NB4 (cell line): Measurements from ENCODE around the gene ARF4.

Experiments used
- DNase-seq: peaks from one replicate; pipeline ENCODE4 v3.0.0; 2010; ENCODE audit warnings: low read depth
- H3K4me3 ChIP-seq: one replicate; pipeline ENCODE4 v1.5.1; 2011; ENCODE audit warnings: mild to moderate bottlenecking, low read depth, low read length, moderate library complexity
- MYC ChIP-seq: IDR thresholded peaks from 2 replicates; pipeline ENCODE4 v1.6.1; 2011; ENCODE audit warnings: low read depth, low read length
- POLR2A ChIP-seq: IDR thresholded peaks from 2 replicates; pipeline ENCODE4 v1.6.1; 2011; ENCODE audit warnings: mild to moderate bottlenecking; ENCODE audit not compliant: insufficient read length; ENCODE audit errors: extremely low read depth
- TF ChIP-seq, protein P1 (sequence below): IDR thresholded peaks from 2 replicates; pipeline ENCODE4 v1.6.1; 2011; ENCODE audit warnings: low read depth, low read length
- TF ChIP-seq, protein P2 (sequence below): IDR thresholded peaks from one replicate; pipeline ENCODE4 v1.5.1; 2012; ENCODE audit warnings: low read depth, low read length

Gene ARF4

DNA sequence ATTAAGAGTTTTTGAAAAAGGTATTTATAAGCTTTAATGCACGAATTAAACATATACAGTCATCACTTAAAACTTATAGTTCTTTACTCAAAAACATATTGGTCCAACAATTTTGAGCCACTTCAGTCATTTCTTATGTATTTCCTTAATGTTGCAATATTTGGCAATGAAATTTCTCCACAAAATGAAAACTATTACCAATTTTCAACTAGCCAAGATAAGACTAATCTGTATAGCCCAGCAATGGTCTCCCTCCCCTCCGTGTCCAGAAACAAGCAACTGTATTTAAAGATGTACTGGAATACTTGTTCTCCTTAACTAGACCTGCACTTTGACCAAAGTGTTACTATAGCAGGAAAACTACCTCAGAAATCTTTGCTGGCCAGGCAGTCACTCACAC is 9.2 kb downstream of the ARF4 start:
- H3K4me3 ChIP-seq = no peak overlapping the region
- TF ChIP-seq MYC (no peak), POLR2A (no peak)
- TF ChIP-seq, protein P1, sequence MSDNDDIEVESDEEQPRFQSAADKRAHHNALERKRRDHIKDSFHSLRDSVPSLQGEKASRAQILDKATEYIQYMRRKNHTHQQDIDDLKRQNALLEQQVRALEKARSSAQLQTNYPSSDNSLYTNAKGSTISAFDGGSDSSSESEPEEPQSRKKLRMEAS = no peak
- TF ChIP-seq, protein P2, sequence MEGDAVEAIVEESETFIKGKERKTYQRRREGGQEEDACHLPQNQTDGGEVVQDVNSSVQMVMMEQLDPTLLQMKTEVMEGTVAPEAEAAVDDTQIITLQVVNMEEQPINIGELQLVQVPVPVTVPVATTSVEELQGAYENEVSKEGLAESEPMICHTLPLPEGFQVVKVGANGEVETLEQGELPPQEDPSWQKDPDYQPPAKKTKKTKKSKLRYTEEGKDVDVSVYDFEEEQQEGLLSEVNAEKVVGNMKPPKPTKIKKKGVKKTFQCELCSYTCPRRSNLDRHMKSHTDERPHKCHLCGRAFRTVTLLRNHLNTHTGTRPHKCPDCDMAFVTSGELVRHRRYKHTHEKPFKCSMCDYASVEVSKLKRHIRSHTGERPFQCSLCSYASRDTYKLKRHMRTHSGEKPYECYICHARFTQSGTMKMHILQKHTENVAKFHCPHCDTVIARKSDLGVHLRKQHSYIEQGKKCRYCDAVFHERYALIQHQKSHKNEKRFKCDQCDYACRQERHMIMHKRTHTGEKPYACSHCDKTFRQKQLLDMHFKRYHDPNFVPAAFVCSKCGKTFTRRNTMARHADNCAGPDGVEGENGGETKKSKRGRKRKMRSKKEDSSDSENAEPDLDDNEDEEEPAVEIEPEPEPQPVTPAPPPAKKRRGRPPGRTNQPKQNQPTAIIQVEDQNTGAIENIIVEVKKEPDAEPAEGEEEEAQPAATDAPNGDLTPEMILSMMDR = no peak
- DNase-seq = no peak

DNA sequence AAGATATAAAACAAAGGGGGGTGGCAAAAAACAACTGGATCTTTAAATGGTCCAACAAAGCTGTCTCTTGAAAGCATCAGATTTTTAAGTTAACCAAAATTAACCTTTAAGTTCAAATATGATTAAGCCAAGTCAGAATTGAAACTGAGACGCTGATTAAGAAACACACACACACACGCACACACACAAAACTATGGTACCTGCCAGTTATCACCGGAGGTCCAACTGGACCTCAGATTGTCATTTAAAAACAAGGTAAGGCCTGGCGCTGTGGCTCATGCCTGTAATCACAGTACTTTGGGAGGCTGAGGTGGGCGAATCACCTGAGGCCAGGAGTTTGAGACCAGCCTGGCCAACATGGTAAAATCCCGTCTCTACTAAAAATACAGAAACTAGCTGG is 10.4 kb downstream of the ARF4 start:
- TF ChIP-seq MYC (no peak), POLR2A (no peak)
- TF ChIP-seq, protein P2 = no peak
- TF ChIP-seq, protein P1 = no peak

GRCh38 chr3:57583544-57583943 is 13.6 kb downstream of the ARF4 start:
- H3K4me3 ChIP-seq = no peak overlapping the region
- DNase-seq = no peak
- TF ChIP-seq MYC (no peak), POLR2A (no peak)
- TF ChIP-seq, protein P2 = no peak
- TF ChIP-seq, protein P1 = no peak

More for the DNA sequence above, 10.4 kb downstream of the ARF4 start:
- no peak for DNase-seq
- no peak overlapping the region for H3K4me3 ChIP-seq

GRCh38 chr3:57582474-57583168 is 14.5 kb downstream of the ARF4 start:
- H3K4me3 ChIP-seq = no peak overlapping the region
- TF ChIP-seq, protein P2 = peak; percentile 37
- TF ChIP-seq, protein P1 = no peak
- TF ChIP-seq POLR2A (no peak), MYC (no peak)
- peak; percentile 58 for DNase-seq

- no peak for DNase-seq
- TF ChIP-seq, protein P1 = no peak
- no peak for TF ChIP-seq MYC
- no peak for TF ChIP-seq POLR2A
- TF ChIP-seq, protein P2 = no peak
- no peak overlapping the region for H3K4me3 ChIP-seq
Measured at GRCh38 chr3:57577801-57578200, 19.3 kb downstream of the ARF4 start.
